NCI-H2196 (cell line): Measurements from ENCODE around the gene DTNB.

Source experiments
- DNase-seq: peaks from one replicate; lab custom pipeline; 2025; ENCODE audit not compliant: unreplicated experiment; lab: John Stamatoyannopoulos, UW

The DTNB gene

GRCh38 chr2:25512707-25513106 is 160.7 kb downstream of the DTNB start:
- DNase-seq: no peak

- DNase-seq: no peak
These were observed 167.2 kb downstream of the DTNB start for GRCh38 chr2:25506226-25506625.

GRCh38 chr2:25505622-25506021 is 167.8 kb downstream of the DTNB start:
- DNase-seq: no peak

- no peak for DNase-seq
These were observed 168.2 kb downstream of the DTNB start for GRCh38 chr2:25505182-25505581.

- no peak for DNase-seq
These were observed 169.1 kb downstream of the DTNB start for GRCh38 chr2:25504266-25504665.

GRCh38 chr2:25499157-25499556 is 174.2 kb downstream of the DTNB start:
- DNase-seq: no peak

- no peak for DNase-seq
These were observed 175.4 kb downstream of the DTNB start for GRCh38 chr2:25497918-25498407.

- DNase-seq: no peak
These were observed 176.0 kb downstream of the DTNB start for GRCh38 chr2:25497229-25497917.

- DNase-seq: no peak
These were observed 178.8 kb downstream of the DTNB start for GRCh38 chr2:25494616-25495015.

- DNase-seq: no peak
These were observed 180.2 kb downstream of the DTNB start for GRCh38 chr2:25493207-25493606.

- no peak for DNase-seq
These were observed 180.7 kb downstream of the DTNB start for GRCh38 chr2:25492726-25493125.

GRCh38 chr2:25491966-25492532 is 181.3 kb downstream of the DTNB start:
- DNase-seq: no peak

GRCh38 chr2:25491003-25491696 is 182.2 kb downstream of the DTNB start:
- DNase-seq: no peak

GRCh38 chr2:25490217-25490616 is 183.2 kb downstream of the DTNB start:
- no peak for DNase-seq

- DNase-seq: no peak
These were observed 183.7 kb downstream of the DTNB start for GRCh38 chr2:25489631-25490030.

- DNase-seq: no peak
These were observed 189.6 kb downstream of the DTNB start for GRCh38 chr2:25483607-25484266.

GRCh38 chr2:25482341-25482740 is 191.0 kb downstream of the DTNB start:
- DNase-seq: no peak

GRCh38 chr2:25481381-25482300 is 191.7 kb downstream of the DTNB start:
- DNase-seq: no peak

- no peak for DNase-seq
These were observed 192.8 kb downstream of the DTNB start for GRCh38 chr2:25480561-25480960.

GRCh38 chr2:25479761-25480160 is 193.6 kb downstream of the DTNB start:
- no peak for DNase-seq

GRCh38 chr2:25478736-25479135 is 194.6 kb downstream of the DTNB start:
- DNase-seq: no peak
